Neuronal stem cell (in vitro differentiated cells): Measurements from ENCODE around the gene CCDC191.

Experiments
- DNase-seq: peaks from one replicate; pipeline ENCODE4 v3.0.0-alpha.2; 2013; ENCODE audit warnings: low spot score
- H2AFZ ChIP-seq: one replicate; pipeline ENCODE4 v1.6.1; 2013; ENCODE audit warnings: mild to moderate bottlenecking, low read length, inconsistent platforms
- H2AK5ac ChIP-seq: 2 replicates; pipeline ENCODE4 v1.6.1; 2013; ENCODE audit warnings: low read depth, mild to moderate bottlenecking, inconsistent platforms, low read length, moderate library complexity, mixed read lengths
- H2BK120ac ChIP-seq: 2 replicates; pipeline ENCODE4 v1.6.1; 2013; ENCODE audit warnings: low read depth, mild to moderate bottlenecking, inconsistent platforms, low read length, moderate library complexity, mixed read lengths
- H2BK12ac ChIP-seq: one replicate; pipeline ENCODE4 v1.6.1; 2013; ENCODE audit warnings: low read length, inconsistent platforms
- H2BK15ac ChIP-seq: 2 replicates; pipeline ENCODE4 v1.6.1; 2013; ENCODE audit warnings: mild to moderate bottlenecking, low read length, inconsistent platforms, mixed read lengths
- H2BK5ac ChIP-seq: one replicate; pipeline ENCODE4 v1.6.1; 2013; ENCODE audit warnings: inconsistent platforms, mild to moderate bottlenecking, low read length, moderate library complexity
- H3K14ac ChIP-seq: one replicate; pipeline ENCODE4 v1.6.1; 2013; ENCODE audit warnings: low read length, inconsistent platforms
- H3K18ac ChIP-seq: 2 replicates; pipeline ENCODE4 v1.6.1; 2013; ENCODE audit warnings: low read length, inconsistent platforms
- H3K23ac ChIP-seq: 2 replicates; pipeline ENCODE4 v1.6.1; 2013; ENCODE audit warnings: low read depth, mild to moderate bottlenecking, mixed read lengths, low read length, inconsistent platforms; ENCODE audit not compliant: poor library complexity
- H3K27ac ChIP-seq: replicated peaks from 3 replicates; pipeline ENCODE4 v1.5.1; 2013; ENCODE audit warnings: low read length, inconsistent platforms
- H3K27me3 ChIP-seq, 3 experiments: 2 replicates each; pipeline ENCODE4 v1.6.1; 2013; ENCODE audit warnings: low read length in 3 of 3, mild to moderate bottlenecking in 2 of 3, inconsistent platforms in 1 of 3, low read depth in 1 of 3, mixed read lengths in 1 of 3, moderate library complexity in 1 of 3; ENCODE audit not compliant: control insufficient read depth in 3 of 3, insufficient read depth in 3 of 3
- H3K36me3 ChIP-seq, 2 donors: replicated peaks in 1 of 2; 2 replicates each; pipeline ENCODE4 v1.6.1; 2013; ENCODE audit warnings: low read length in 2 of 2; ENCODE audit not compliant: control insufficient read depth in 2 of 2, insufficient read depth in 2 of 2
- H3K4ac ChIP-seq: 2 replicates; pipeline ENCODE4 v1.6.1; 2013; ENCODE audit warnings: inconsistent platforms, mild to moderate bottlenecking, low read length, moderate library complexity
- H3K4me1 ChIP-seq, 2 donors: 1 replicate in 1 of 2; 2 replicates in 1 of 2; pipeline ENCODE4 v1.6.1; 2013; ENCODE audit warnings: low read length in 2 of 2, low read depth in 1 of 2; ENCODE audit not compliant: control insufficient read depth in 2 of 2, insufficient read depth in 1 of 2
- H3K4me2 ChIP-seq: one replicate; pipeline ENCODE4 v1.6.1; 2013; ENCODE audit warnings: mild to moderate bottlenecking, low read length, inconsistent platforms; ENCODE audit not compliant: insufficient read depth, poor library complexity, severe bottlenecking
- H3K4me3 ChIP-seq, 2 donors: 2 replicates each; pipeline ENCODE4 v1.5.1; 2013; ENCODE audit warnings: low read length in 2 of 2, mild to moderate bottlenecking in 2 of 2, inconsistent platforms in 1 of 2, moderate library complexity in 1 of 2
- H3K79me1 ChIP-seq: one replicate; pipeline ENCODE4 v1.6.1; 2013; ENCODE audit warnings: low read depth, mild to moderate bottlenecking, inconsistent platforms, low read length, moderate library complexity
- H3K9ac ChIP-seq: one replicate; pipeline ENCODE4 v1.6.1; 2013; ENCODE audit warnings: mild to moderate bottlenecking, low read depth, low read length, inconsistent platforms; ENCODE audit not compliant: poor library complexity
- H3K9me3 ChIP-seq, 2 donors: replicated peaks in 1 of 2; 2 replicates each; pipeline versions ENCODE3 to v1.6.1; 2013; ENCODE audit warnings: low read length in 2 of 2, mild to moderate bottlenecking in 2 of 2, inconsistent platforms in 1 of 2, low read depth in 1 of 2, mixed read lengths in 1 of 2, moderate library complexity in 1 of 2; ENCODE audit not compliant: control insufficient read depth in 2 of 2, insufficient read depth in 1 of 2
- H4K8ac ChIP-seq: one replicate; pipeline ENCODE4 v1.6.1; 2013; ENCODE audit warnings: low read depth, mild to moderate bottlenecking, inconsistent platforms, low read length, moderate library complexity
- H4K91ac ChIP-seq: one replicate; pipeline ENCODE4 v1.6.1; 2013; ENCODE audit warnings: low read length, low read depth, mild to moderate bottlenecking, inconsistent platforms; ENCODE audit not compliant: poor library complexity
- WGBS, 2 donors: extraction: QIAGEN DNeasy Blood & Tissue Kit; methylation state at CpG; one replicate each; pipeline ENCODE4 v1.1.7; 2013; ENCODE audit warnings: missing lambda C conversion rate in 2 of 2, mixed read lengths in 1 of 2; ENCODE audit not compliant: insufficient read length in 2 of 2, insufficient replicate concordance in 1 of 2; ENCODE audit errors: extremely low coverage in 2 of 2; 5-methylcytosine and 5-hydroxymethylcytosine counted together

CCDC191 gene

DNA sequence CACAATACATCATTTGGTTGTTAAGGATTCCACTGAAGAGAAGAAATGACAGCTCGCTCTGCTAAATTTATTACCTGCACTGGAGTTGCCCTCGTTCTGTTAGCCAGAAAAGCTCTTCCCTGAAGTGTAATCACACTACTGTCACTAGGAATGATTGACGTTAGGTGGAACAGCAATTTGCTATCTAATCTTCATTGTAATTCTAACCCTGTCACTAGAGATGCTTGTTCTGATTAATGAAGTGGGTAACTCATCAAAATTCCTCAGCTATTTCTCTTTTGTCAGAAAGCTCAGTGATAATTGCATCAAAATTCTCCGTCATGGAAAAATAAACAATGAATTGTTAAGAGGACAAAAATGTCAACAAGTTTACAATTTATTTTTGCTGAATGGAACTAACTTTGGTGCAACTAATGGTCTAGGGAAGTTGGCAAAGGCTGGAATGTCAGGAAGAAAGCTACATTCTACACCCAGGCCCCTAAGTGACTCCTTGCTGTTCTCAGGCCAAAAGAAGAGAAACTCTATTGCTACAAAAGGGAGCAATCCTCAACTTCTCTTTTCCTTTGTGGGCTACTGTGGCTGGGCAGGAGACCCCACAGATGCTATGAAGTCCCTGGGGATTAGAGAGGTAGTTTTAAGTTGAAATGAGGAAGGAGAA lies 34.1 kb downstream of the CCDC191 start:
- no peak overlapping the region for H2AFZ ChIP-seq
- no peak overlapping the region for H3K9ac ChIP-seq
- H3K14ac ChIP-seq, result no peak overlapping the region
- H3K4me3 ChIP-seq, result no peak overlapping the region
- H3K4ac ChIP-seq, result no peak overlapping the region
- no peak overlapping the region for H3K23ac ChIP-seq
- no peaks in the 10 kb centered on the region for H3K79me1 ChIP-seq
- H3K18ac ChIP-seq, result no peak overlapping the region
- H2BK5ac ChIP-seq, result no peak overlapping the region
- no CpG with 5 or more reads among the region's 4 CpGs for WGBS, 2 donors
- H3K27me3 ChIP-seq, result no peaks in the 10 kb centered on the region
- no peak overlapping the region for H2AK5ac ChIP-seq
- no peak overlapping the region for H2BK12ac ChIP-seq
- H3K4me1 ChIP-seq, result peaks cover 0 to 4% of the 10 kb centered on the region in 2 donors
- H2BK15ac ChIP-seq, result no peak overlapping the region
- no peak overlapping the region for H3K27ac ChIP-seq
- no peak overlapping the region for H4K8ac ChIP-seq
- H3K4me2 ChIP-seq, result no peak overlapping the region
- H2BK120ac ChIP-seq, result no peak overlapping the region
- H3K9me3 ChIP-seq, result no peaks in the 10 kb centered on the region
- H4K91ac ChIP-seq, result no peak overlapping the region
- H3K36me3 ChIP-seq, result no peaks in the 10 kb centered on the region
- DNase-seq, result no peak

DNA sequence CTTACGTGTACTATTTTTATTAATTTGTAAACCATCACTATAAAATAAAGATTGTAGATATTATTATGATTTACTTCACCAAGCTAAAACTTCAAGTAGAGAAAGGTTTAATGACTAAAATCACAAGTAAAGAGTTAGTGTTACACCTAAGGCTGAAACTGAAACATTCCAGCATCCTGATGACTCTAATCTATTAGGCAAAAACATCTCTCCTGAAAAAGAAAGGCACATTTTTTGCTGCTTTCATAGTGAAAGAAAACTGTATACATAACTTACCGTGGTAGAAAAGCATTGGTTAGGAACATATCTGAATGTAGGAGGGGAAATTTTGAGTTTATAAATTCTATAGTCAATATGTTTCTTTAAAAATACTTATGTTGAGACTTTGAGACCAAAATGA lies 35.4 kb downstream of the CCDC191 start:
- no peak overlapping the region for H2BK120ac ChIP-seq
- no peak overlapping the region for H3K4me2 ChIP-seq
- no CpG with 5 or more reads among the region's 2 CpGs for WGBS, 2 donors

DNA sequence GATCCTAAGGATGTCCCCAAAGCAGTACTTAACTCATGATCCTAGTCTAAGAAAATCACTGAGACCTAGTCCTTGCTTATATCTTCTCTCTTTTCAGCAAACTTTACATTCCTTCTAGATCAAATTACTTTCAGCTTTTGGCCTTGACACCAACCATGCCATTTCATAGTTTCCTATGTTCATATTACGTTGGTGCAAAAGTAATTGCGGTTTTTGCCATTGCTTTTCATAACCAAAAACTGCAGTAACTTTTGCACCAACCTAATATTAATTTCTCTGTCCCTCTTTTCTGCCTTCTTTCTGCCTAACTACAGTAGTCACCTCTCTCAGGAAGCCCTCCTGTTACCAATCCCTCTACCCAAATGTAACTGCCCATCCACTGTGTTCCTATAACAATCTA lies 36.8 kb downstream of the CCDC191 start:
- Histone ChIP-seq H3K18ac (no peak overlapping the region), H4K91ac (no peak overlapping the region), H2BK5ac (no peak overlapping the region), H2AK5ac (no peak overlapping the region), H3K23ac (no peak overlapping the region), H3K14ac (no peak overlapping the region), H3K4me2 (no peak overlapping the region), H4K8ac (no peak overlapping the region), H3K4me3 (no peak overlapping the region), H3K27ac (no peak overlapping the region), H3K36me3 (no peaks in the 10 kb centered on the region), H3K27me3 (no peaks in the 10 kb centered on the region), H3K4me1 (peaks cover 0 to 4% of the 10 kb centered on the region in 2 donors), H3K79me1 (no peaks in the 10 kb centered on the region), H3K4ac (no peak overlapping the region), H3K9me3 (no peaks in the 10 kb centered on the region), H2BK12ac (no peak overlapping the region), H3K9ac (no peak overlapping the region), H2AFZ (no peak overlapping the region), H2BK120ac (no peak overlapping the region), H2BK15ac (no peak overlapping the region)
- WGBS, 2 donors, result no CpG with 5 or more reads among the region's 2 CpGs
- DNase-seq, result no peak

More for the DNA sequence above, 35.4 kb downstream of the CCDC191 start:
- H3K4me1 ChIP-seq, result peaks cover 0 to 4% of the 10 kb centered on the region in 2 donors
- no peak overlapping the region for H2BK15ac ChIP-seq
- H3K27ac ChIP-seq, result no peak overlapping the region
- H3K4me3 ChIP-seq, result no peak overlapping the region
- no peaks in the 10 kb centered on the region for H3K36me3 ChIP-seq
- H3K23ac ChIP-seq, result no peak overlapping the region
- H3K9me3 ChIP-seq, result no peaks in the 10 kb centered on the region
- H2BK12ac ChIP-seq, result no peak overlapping the region
- no peak overlapping the region for H3K4ac ChIP-seq
- H3K79me1 ChIP-seq, result no peaks in the 10 kb centered on the region
- DNase-seq, result no peak
- no peaks in the 10 kb centered on the region for H3K27me3 ChIP-seq
- H3K14ac ChIP-seq, result no peak overlapping the region
- H3K9ac ChIP-seq, result no peak overlapping the region
- no peak overlapping the region for H4K8ac ChIP-seq
- no peak overlapping the region for H2AFZ ChIP-seq
- no peak overlapping the region for H4K91ac ChIP-seq
- H2AK5ac ChIP-seq, result no peak overlapping the region
- H3K18ac ChIP-seq, result no peak overlapping the region
- no peak overlapping the region for H2BK5ac ChIP-seq

DNA sequence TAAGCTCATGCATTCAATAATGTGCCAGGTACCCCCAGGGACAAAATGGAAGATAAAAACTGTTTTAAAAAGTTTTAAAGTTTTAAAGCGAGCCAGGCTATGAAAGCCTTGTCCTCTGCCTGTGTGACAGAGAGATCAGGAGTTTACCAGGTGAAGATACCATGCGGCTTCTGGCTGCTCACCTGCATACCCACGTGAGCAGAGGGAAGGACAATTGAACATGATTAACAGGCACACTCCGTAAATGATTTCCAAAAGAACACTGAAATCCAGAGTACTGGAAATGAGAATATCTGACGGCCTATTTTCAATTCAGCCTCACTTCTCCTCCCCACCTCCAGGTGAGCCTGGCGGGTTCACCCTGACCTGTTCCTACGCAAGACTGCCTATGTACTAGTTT lies 42.1 kb downstream of the CCDC191 start:
- Histone ChIP-seq H3K14ac (no peak overlapping the region), H3K18ac (no peak overlapping the region), H3K4me2 (no peak overlapping the region), H3K9me3 (no peaks in the 10 kb centered on the region), H2AK5ac (no peak overlapping the region), H3K27ac (no peak overlapping the region), H2AFZ (no peak overlapping the region), H3K36me3 (no peaks in the 10 kb centered on the region), H3K4me3 (no peak overlapping the region), H3K23ac (no peak overlapping the region), H2BK5ac (no peak overlapping the region), H3K27me3 (no peaks in the 10 kb centered on the region), H4K91ac (no peak overlapping the region), H2BK120ac (no peak overlapping the region), H3K4ac (no peak overlapping the region), H2BK12ac (no peak overlapping the region), H3K9ac (no peak overlapping the region), H3K4me1 (no peaks in the 10 kb centered on the region), H3K79me1 (no peaks in the 10 kb centered on the region), H4K8ac (no peak overlapping the region), H2BK15ac (no peak overlapping the region)
- no peak for DNase-seq
- WGBS, 2 donors, result no CpG with 5 or more reads among the region's 7 CpGs
